ENCODE results near the gene AMFR. TPM values are rescaled to one million over a fixed set of nuclear protein-coding genes. Genes with fewer than 3 reads are reported as not detected.

Gene AMFR
- total RNA-seq, 1 experiment from 2014 or later: 89.4 TPM

- ChIA-PET CTCF (no interaction called here), POLR2A (ENCODE audit: unreplicated experiment) (no interaction called here)
- Histone ChIP-seq H3F3A (ENCODE audit: insufficient read depth, low read depth) (peaks cover 15% of the 10 kb centered on the region), H3K4me2 (no peak overlapping the region), H3K9me3 (ENCODE audit: insufficient read depth, low read depth) (no peaks in the 10 kb centered on the region), H3K4me1 (replicated peaks; ENCODE audit: insufficient read depth) (no peaks in the 10 kb centered on the region), H3K9me2 (ENCODE audit: insufficient read depth) (no peaks in the 10 kb centered on the region), H3K4me3 (no peak overlapping the region), H3K36me3 (ENCODE audit: low read depth) (peaks cover 48% of the 10 kb centered on the region), H2AFZ (no peak overlapping the region), H3K79me2 (ENCODE audit: low read depth) (no peaks in the 10 kb centered on the region), H3K27ac (no peak overlapping the region), H3K27me3 (ENCODE audit: insufficient read depth, low read depth) (no peaks in the 10 kb centered on the region), H4K20me1 (ENCODE audit: insufficient read depth) (no peaks in the 10 kb centered on the region)
- intact Hi-C loops (cut with micrococcal nuclease; ENCODE audit: unreplicated experiment): no loop called here
- TF ChIP-seq CTCF (conservative IDR thresholded peaks at IDR 0.05) (no peak), EZH2 (IDR thresholded peaks at IDR 0.05; ENCODE audit: low read depth) (no peak)
- no TSS peak for BruUV-seq (replicated peaks)
- DNase-seq: no peak
Measured at GRCh38 chr16:56463153-56463552, 37.8 kb upstream of the AMFR start.

- TF ChIP-seq EZH2 (IDR thresholded peaks at IDR 0.05; ENCODE audit: low read depth) (no peak), CTCF (conservative IDR thresholded peaks at IDR 0.05) (no peak)
- Histone ChIP-seq H3K9me3 (ENCODE audit: insufficient read depth, low read depth) (no peaks in the 10 kb centered on the region), H3K27ac (no peak overlapping the region), H2AFZ (no peak overlapping the region), H3K4me2 (no peak overlapping the region), H3K4me1 (replicated peaks; ENCODE audit: insufficient read depth) (no peaks in the 10 kb centered on the region), H4K20me1 (ENCODE audit: insufficient read depth) (no peaks in the 10 kb centered on the region; the same call in 1 of the 2 replicates), H3K4me3 (no peak overlapping the region), H3K79me2 (ENCODE audit: low read depth) (no peaks in the 10 kb centered on the region), H3F3A (ENCODE audit: insufficient read depth, low read depth) (peaks cover 8% of the 10 kb centered on the region), H3K36me3 (ENCODE audit: low read depth) (peaks cover 48% of the 10 kb centered on the region), H3K9me2 (ENCODE audit: insufficient read depth) (no peaks in the 10 kb centered on the region), H3K27me3 (ENCODE audit: insufficient read depth, low read depth) (no peaks in the 10 kb centered on the region)
- intact Hi-C loops (cut with micrococcal nuclease; ENCODE audit: unreplicated experiment): no loop called here
- BruUV-seq (replicated peaks): no TSS peak
- ChIA-PET POLR2A (ENCODE audit: unreplicated experiment) (no interaction called here), CTCF (no interaction called here)
- no peak for DNase-seq
Measured at GRCh38 chr16:56462064-56462796, 36.9 kb upstream of the AMFR start.

GRCh38 chr16:56460101-56460500 is 34.8 kb upstream of the AMFR start:
- ChIA-PET CTCF (no interaction called here), POLR2A (ENCODE audit: unreplicated experiment) (interaction anchor here (0.7 kb wide), 1 partner anchor 217 kb away, joined by 3 read pairs; no protein-coding TSS in a partner anchor)
- H2AFZ ChIP-seq: no peak overlapping the region
- H4K20me1 ChIP-seq (ENCODE audit: insufficient read depth): no peaks in the 10 kb centered on the region; the same call in 1 of the 2 replicates
- DNase-seq: no peak
- H3K27ac ChIP-seq: no peak overlapping the region
- BruUV-seq (replicated peaks): no TSS peak
- TF ChIP-seq CTCF (conservative IDR thresholded peaks at IDR 0.05) (no peak), EZH2 (IDR thresholded peaks at IDR 0.05; ENCODE audit: low read depth) (no peak)
- no peaks in the 10 kb centered on the region for H3K27me3 ChIP-seq (ENCODE audit: insufficient read depth, low read depth)
- H3K36me3 ChIP-seq (ENCODE audit: low read depth): peaks cover 54% of the 10 kb centered on the region; the same call in 1 of the 2 replicates
- H3F3A ChIP-seq (ENCODE audit: insufficient read depth, low read depth): peaks cover 12% of the 10 kb centered on the region; the same call in 1 of the 2 replicates
- intact Hi-C loops (cut with micrococcal nuclease; ENCODE audit: unreplicated experiment): no loop called here
- H3K9me2 ChIP-seq (ENCODE audit: insufficient read depth): no peaks in the 10 kb centered on the region
- H3K9me3 ChIP-seq (ENCODE audit: insufficient read depth, low read depth): no peaks in the 10 kb centered on the region
- no peak overlapping the region for H3K4me3 ChIP-seq
- no peaks in the 10 kb centered on the region for H3K79me2 ChIP-seq (ENCODE audit: low read depth)
- no peaks in the 10 kb centered on the region for H3K4me1 ChIP-seq (replicated peaks; ENCODE audit: insufficient read depth)
- H3K4me2 ChIP-seq: no peak overlapping the region
